B cell (primary cell): Measurements from ENCODE around the gene ITGB7. TPM values are rescaled to one million over a fixed set of nuclear protein-coding genes. Genes with fewer than 3 reads are reported as not detected.
"Not testable (repeated sequence)": the region's sequence is repeated elsewhere in the genome, so short reads cannot be mapped to it uniquely, and the experiment has no call there.

Experiments
- ATAC-seq: fragments of 200-7000 bp; cut with Tn5 transposase; one replicate; pipeline ENCODE4 v1.10.0; 2021; ENCODE audit warnings: low read depth, mild to moderate bottlenecking, moderate number of reproducible peaks, moderate library complexity
- CTCF ChIA-PET: fragments of 350-600 bp; sonication (Branson Sonifier 250); formaldehyde crosslinking; loops from one replicate; lab custom pipeline; 2021; ENCODE audit warnings: antibody characterized with exemption, inconsistent platforms; lab: Charles Lee
- POLR2A ChIA-PET: fragments of 350-600 bp; sonication (Branson Sonifier 250); formaldehyde crosslinking; loops from one replicate; lab custom pipeline; 2021; ENCODE audit warnings: antibody characterized with exemption; lab: Charles Lee
- DNase-seq: peaks from one replicate; pipeline ENCODE4 v3.0.0; 2013
- H2AFZ ChIP-seq: 2 replicates; pipeline ENCODE4 v1.6.1; 2012; ENCODE audit warnings: mild to moderate bottlenecking, low read depth, low read length; ENCODE audit not compliant: insufficient read depth, poor library complexity, severe bottlenecking
- H3K27ac ChIP-seq, 2 donors: 1 replicate in 1 of 2; 2 replicates in 1 of 2; pipeline ENCODE4 v1.5.1; 2012 to 2013; ENCODE audit warnings: low read length in 2 of 2, mild to moderate bottlenecking in 2 of 2, moderate library complexity in 1 of 2
- H3K27me3 ChIP-seq, 4 experiments: fragments of 200-600 bp in 1 of 4; sonication (generic) in 1 of 4; replicated peaks in 1 of 4; 1 replicate in 2 of 4; 2 replicates in 2 of 4; pipeline versions ENCODE4 v1.6.1 to v1.7.0; 2013 to 2016; ENCODE audit warnings: low read length in 3 of 4, mild to moderate bottlenecking in 2 of 4, mixed read lengths in 1 of 4, moderate library complexity in 1 of 4; ENCODE audit not compliant: insufficient read depth in 4 of 4, control insufficient read depth in 3 of 4; ENCODE audit errors: control extremely low read depth in 1 of 4
- H3K36me3 ChIP-seq, 2 experiments: replicated peaks in 1 of 2; 1 replicate in 1 of 2; 2 replicates in 1 of 2; pipeline versions ENCODE4 v1.6.1 to v1.7.1; 2013; ENCODE audit warnings: low read length in 1 of 2; ENCODE audit not compliant: insufficient read depth in 2 of 2, control insufficient read depth in 1 of 2; ENCODE audit errors: control extremely low read depth in 1 of 2, extremely low read depth in 1 of 2
- H3K4me1 ChIP-seq, 2 donors: fragments of 200-600 bp in 1 of 2; sonication (generic) in 1 of 2; 1 replicate in 1 of 2; 2 replicates in 1 of 2; pipeline versions ENCODE4 v1.5.1 to v1.6.1; 2013 to 2017; ENCODE audit warnings: low read length in 2 of 2; ENCODE audit not compliant: control insufficient read depth in 2 of 2, insufficient read depth in 2 of 2
- H3K4me2 ChIP-seq: replicated peaks from 2 replicates; pipeline ENCODE3; 2012; ENCODE audit warnings: mild to moderate bottlenecking, low read depth, low read length; ENCODE audit not compliant: poor library complexity, severe bottlenecking
- H3K4me3 ChIP-seq, 5 experiments: fragments of 200-600 bp in 1 of 5; sonication (generic) in 1 of 5; 1 replicate in 3 of 5; 2 replicates in 2 of 5; pipeline versions ENCODE4 v1.5.1 to v1.7.0; 2011 to 2016; ENCODE audit warnings: low read length in 4 of 5, mild to moderate bottlenecking in 4 of 5, low read depth in 2 of 5, control low read depth in 1 of 5, moderate library complexity in 1 of 5; ENCODE audit not compliant: insufficient read depth in 1 of 5; ENCODE audit errors: control extremely low read depth in 1 of 5, extremely low read depth in 1 of 5
- H3K79me2 ChIP-seq: fragments of 200-600 bp; sonication (generic); one replicate; pipeline ENCODE4 v1.6.0; 2016; ENCODE audit warnings: low read length; ENCODE audit not compliant: control insufficient read depth, insufficient read depth
- H3K9ac ChIP-seq: fragments of 200-600 bp; sonication (generic); 2 replicates; pipeline ENCODE4 v1.6.1; 2017; ENCODE audit warnings: mild to moderate bottlenecking, low read length, moderate library complexity
- H3K9me3 ChIP-seq, 3 donors: one replicate each; pipeline versions ENCODE4 v1.6.1 to v1.7.1; 2013; ENCODE audit warnings: low read length in 2 of 3; ENCODE audit not compliant: control insufficient read depth in 2 of 3, insufficient read depth in 1 of 3; ENCODE audit errors: control extremely low read depth in 1 of 3
- H4K20me1 ChIP-seq: 2 replicates; pipeline ENCODE4 v1.6.0; 2012; ENCODE audit warnings: mild to moderate bottlenecking, low read length; ENCODE audit not compliant: insufficient read depth, control insufficient read depth, poor library complexity, severe bottlenecking
- H3K27ac Mint-ChIP-seq: one replicate; pipeline ENCODE4 v1.8.0; 2021; ENCODE audit warnings: mixed read lengths
- H3K27me3 Mint-ChIP-seq: one replicate; pipeline ENCODE4 v1.8.0; 2021; ENCODE audit warnings: mixed read lengths
- H3K4me1 Mint-ChIP-seq: one replicate; pipeline ENCODE4 v1.8.0; 2021; ENCODE audit warnings: mixed read lengths
- H3K4me3 Mint-ChIP-seq: one replicate; pipeline ENCODE4 v1.8.0; 2021; ENCODE audit warnings: mixed read lengths
- H3K9me3 Mint-ChIP-seq: one replicate; pipeline ENCODE4 v1.8.0; 2022; ENCODE audit warnings: mixed read lengths; ENCODE audit not compliant: insufficient read depth
- EZH2 ChIP-seq: IDR thresholded peaks from 2 replicates; pipeline ENCODE4 v1.6.1; 2012; ENCODE audit warnings: borderline replicate concordance, low read depth, mild to moderate bottlenecking, moderate library complexity, low read length; ENCODE audit not compliant: insufficient read depth, poor library complexity, severe bottlenecking
- WGBS: methylation state at CpG from one replicate; pipeline ENCODE4 v1.1.5; 2013; ENCODE audit warnings: missing lambda C conversion rate; ENCODE audit not compliant: insufficient coverage; 5-methylcytosine and 5-hydroxymethylcytosine counted together
- intact Hi-C: fragments of 100-400 bp; cut with micrococcal nuclease; formaldehyde crosslinking; loops from one replicate; pipeline ENCODE4 v1.10.0; 2022
- polyA plus RNA-seq: library from polyadenylated mRNA; depleted of rRNA; stranded (reverse); fragments of >200 nt; gene quantifications from 2 replicates; pipeline ENCODE4 v1.2.3, GENCODE V29; 2012
- total RNA-seq, 2 donors: library from RNA; stranded (reverse); fragments of 120-200 nt in 1 of 2; gene quantifications; 1 replicate in 1 of 2; 2 replicates in 1 of 2; pipeline versions ENCODE4 v1.2.3 to v1.2.4, GENCODE V29; 2013 to 2022
- TF ChIP-seq, protein P1 (sequence below): fragments of 200-600 bp; IDR thresholded peaks from one replicate; pipeline ENCODE4 v1.8.0; 2022; ENCODE audit warnings: antibody characterized with exemption, mild to moderate bottlenecking

The ITGB7 gene
- total and polyA plus RNA-seq, 2 donors (not counting 1 experiment from before 2014, with no cell fraction given): 199 to 265 TPM

DNA sequence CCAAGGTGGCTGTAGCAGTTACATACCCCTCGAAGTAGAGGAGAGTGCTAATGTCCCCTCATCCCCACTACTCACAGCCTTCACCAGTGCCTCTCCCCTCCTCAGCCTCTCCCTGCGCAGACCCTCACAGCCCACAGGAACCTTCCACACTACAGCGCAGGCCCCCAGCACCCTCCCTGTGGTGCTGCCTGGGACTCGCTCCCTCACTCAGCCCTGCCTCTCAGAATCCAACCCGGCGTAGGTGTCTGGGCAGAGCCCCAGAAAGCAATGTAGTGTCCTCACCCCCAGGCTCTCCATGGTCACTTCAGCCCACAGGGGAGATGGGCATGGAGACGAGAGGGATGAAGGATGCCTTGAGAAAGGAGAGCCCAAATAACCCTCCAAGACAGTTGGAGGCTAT is 37.4 kb downstream of the ITGB7 start:
- CTCF ChIA-PET: interaction anchor here (1.9 kb wide), 1 partner anchor 21 kb away, joined by 5 read pairs; no protein-coding TSS in a partner anchor
- POLR2A ChIA-PET: interaction anchor here (0.5 kb wide), 1 partner anchor 43 kb away, joined by 3 read pairs; no protein-coding TSS in a partner anchor

GRCh38 chr12:53166837-53167236 is 40.2 kb downstream of the ITGB7 start:
- H3K9me3 ChIP-seq: no peaks in the 10 kb centered on the region
- TF ChIP-seq EZH2: no peak
- TF ChIP-seq, protein P1, sequence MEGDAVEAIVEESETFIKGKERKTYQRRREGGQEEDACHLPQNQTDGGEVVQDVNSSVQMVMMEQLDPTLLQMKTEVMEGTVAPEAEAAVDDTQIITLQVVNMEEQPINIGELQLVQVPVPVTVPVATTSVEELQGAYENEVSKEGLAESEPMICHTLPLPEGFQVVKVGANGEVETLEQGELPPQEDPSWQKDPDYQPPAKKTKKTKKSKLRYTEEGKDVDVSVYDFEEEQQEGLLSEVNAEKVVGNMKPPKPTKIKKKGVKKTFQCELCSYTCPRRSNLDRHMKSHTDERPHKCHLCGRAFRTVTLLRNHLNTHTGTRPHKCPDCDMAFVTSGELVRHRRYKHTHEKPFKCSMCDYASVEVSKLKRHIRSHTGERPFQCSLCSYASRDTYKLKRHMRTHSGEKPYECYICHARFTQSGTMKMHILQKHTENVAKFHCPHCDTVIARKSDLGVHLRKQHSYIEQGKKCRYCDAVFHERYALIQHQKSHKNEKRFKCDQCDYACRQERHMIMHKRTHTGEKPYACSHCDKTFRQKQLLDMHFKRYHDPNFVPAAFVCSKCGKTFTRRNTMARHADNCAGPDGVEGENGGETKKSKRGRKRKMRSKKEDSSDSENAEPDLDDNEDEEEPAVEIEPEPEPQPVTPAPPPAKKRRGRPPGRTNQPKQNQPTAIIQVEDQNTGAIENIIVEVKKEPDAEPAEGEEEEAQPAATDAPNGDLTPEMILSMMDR: no peak
- H3K27me3 Mint-ChIP-seq: no peaks in the 10 kb centered on the region
- H3K4me1 Mint-ChIP-seq: no peaks in the 10 kb centered on the region
- peaks cover 3% of the 10 kb centered on the region for H3K79me2 ChIP-seq
- H3K4me3 ChIP-seq: no peak overlapping the region
- intact Hi-C loops: no loop called here
- no peaks in the 10 kb centered on the region for H4K20me1 ChIP-seq
- ChIA-PET CTCF (no interaction called here), POLR2A (no interaction called here)
- H3K27me3 ChIP-seq: no peaks in the 10 kb centered on the region
- no peak overlapping the region for H2AFZ ChIP-seq
- H3K4me2 ChIP-seq: no peak overlapping the region
- H3K27ac Mint-ChIP-seq: no peak overlapping the region
- DNase-seq: no peak
- H3K36me3 ChIP-seq: peaks cover 0 to 3% of the 10 kb centered on the region in 2 experiments
- no peaks in the 10 kb centered on the region for H3K9me3 Mint-ChIP-seq
- ATAC-seq: no peak
- H3K4me1 ChIP-seq: no peaks in the 10 kb centered on the region
- no peak overlapping the region for H3K9ac ChIP-seq
- no peak overlapping the region for H3K4me3 Mint-ChIP-seq
- H3K27ac ChIP-seq: no peak overlapping the region

More for the DNA sequence above, 37.4 kb downstream of the ITGB7 start:
- no peak overlapping the region for H3K4me2 ChIP-seq
- H2AFZ ChIP-seq: no peak overlapping the region
- Mint-ChIP-seq H3K27me3 (no peaks in the 10 kb centered on the region), H3K4me3 (no peak overlapping the region), H3K4me1 (no peaks in the 10 kb centered on the region), H3K27ac (no peak overlapping the region), H3K9me3 (no peaks in the 10 kb centered on the region)
- WGBS: 98% methylated on average over 5 of the region's 7 CpGs
- H4K20me1 ChIP-seq: no peaks in the 10 kb centered on the region
- no peaks in the 10 kb centered on the region for H3K27me3 ChIP-seq
- TF ChIP-seq, protein P1: no peak
- TF ChIP-seq EZH2: no peak
- no peak overlapping the region for H3K4me3 ChIP-seq
- peaks cover 0 to 3% of the 10 kb centered on the region in 2 experiments for H3K36me3 ChIP-seq
- intact Hi-C loops: no loop called here
- H3K9me3 ChIP-seq: no peaks in the 10 kb centered on the region
- peaks cover 12% of the 10 kb centered on the region for H3K79me2 ChIP-seq
- ATAC-seq (no peak), DNase-seq (no peak)
- H3K9ac ChIP-seq: no peak overlapping the region
- no peak overlapping the region for H3K27ac ChIP-seq
- H3K4me1 ChIP-seq: no peaks in the 10 kb centered on the region

- H3K27ac Mint-ChIP-seq, intact Hi-C loops, H3K4me3 ChIP-seq, H3K27ac ChIP-seq, H3K4me3 Mint-ChIP-seq, ATAC-seq, H4K20me1 ChIP-seq, H3K4me1 ChIP-seq, H3K9me3 Mint-ChIP-seq, H3K27me3 ChIP-seq, DNase-seq, H3K27me3 Mint-ChIP-seq, H3K36me3 ChIP-seq, H3K9ac ChIP-seq, H3K9me3 ChIP-seq, H3K79me2 ChIP-seq, H3K4me2 ChIP-seq, H2AFZ ChIP-seq, POLR2A ChIA-PET, H3K4me1 Mint-ChIP-seq: not testable (repeated sequence)
- CTCF ChIA-PET: interaction anchor here (4.1 to 8.4 kb wide), 4 partner anchors 16 to 118 kb away, joined by 18 to 141 read pairs (median 44); partner anchors contain the start of genes CSAD, ESPL1, ITGB7 and ZNF740
- no CpG with 5 or more reads among the region's 2 CpGs for WGBS
These were observed 44.0 kb downstream of the ITGB7 start for GRCh38 chr12:53163008-53163407.
